Neural cell (in vitro differentiated cells): ENCODE data around the gene PDK4. TPM values are rescaled to one million over a fixed set of nuclear protein-coding genes. Genes with fewer than 3 reads are reported as not detected.

Source experiments
- H2AFZ ChIP-seq: fragments of 200-600, 300-800 bp; sonication (generic), shearing (Covaris generic); 2 replicates; pipeline ENCODE4 v1.6.0; 2014; ENCODE audit warnings: low read depth, mild to moderate bottlenecking, antibody characterized with exemption, low read length, moderate library complexity
- H3F3A ChIP-seq: fragments of 200-600 bp; shearing (Covaris generic); 2 replicates; pipeline ENCODE4 v1.6.1; 2016; ENCODE audit warnings: mild to moderate bottlenecking, moderate library complexity, mixed read lengths, antibody characterized with exemption, low read length; ENCODE audit not compliant: insufficient read depth, poor library complexity, severe bottlenecking
- H3K27ac ChIP-seq: fragments of 200-600, 300-800 bp; sonication (generic), shearing (Covaris generic); 2 replicates; pipeline ENCODE4 v1.5.1; 2014; ENCODE audit warnings: mild to moderate bottlenecking, low read length, moderate library complexity
- H3K27me3 ChIP-seq: fragments of 300-800, 200-600 bp; sonication (generic), shearing (Covaris generic); 2 replicates; pipeline ENCODE4 v1.6.0; 2014; ENCODE audit warnings: mild to moderate bottlenecking, low read depth, low read length, moderate library complexity; ENCODE audit not compliant: insufficient read depth
- H3K36me3 ChIP-seq: fragments of 300-800, 200-600 bp; sonication (generic), shearing (Covaris generic); 2 replicates; pipeline ENCODE4 v1.5.1; 2014; ENCODE audit warnings: mild to moderate bottlenecking, antibody characterized with exemption, low read length, moderate library complexity; ENCODE audit not compliant: insufficient read depth
- H3K4me2 ChIP-seq: fragments of 300-800, 200-600 bp; sonication (generic), shearing (Covaris generic); 2 replicates; pipeline ENCODE4 v1.6.0; 2014; ENCODE audit warnings: mild to moderate bottlenecking, low read length
- H3K4me3 ChIP-seq: fragments of 300-800, 200-600 bp; sonication (generic), shearing (Covaris generic); 2 replicates; pipeline ENCODE4 v1.5.1; 2014; ENCODE audit warnings: mild to moderate bottlenecking, low read length, moderate library complexity
- H3K79me2 ChIP-seq: fragments of 200-600 bp; shearing (Covaris generic); replicated peaks from 2 replicates; pipeline ENCODE4 v1.6.0; 2014; ENCODE audit warnings: mild to moderate bottlenecking, low read length, moderate library complexity; ENCODE audit not compliant: insufficient read depth
- H3K9ac ChIP-seq: fragments of 300-800, 200-600 bp; sonication (generic), shearing (Covaris generic); 2 replicates; pipeline ENCODE4 v1.6.1; 2016; ENCODE audit warnings: mild to moderate bottlenecking, low read length, mixed read lengths
- H3K9me2 ChIP-seq: fragments of 200-600 bp; shearing (Covaris generic); 2 replicates; pipeline ENCODE4 v1.6.1; 2016; ENCODE audit warnings: mild to moderate bottlenecking, low read length, mixed read lengths; ENCODE audit not compliant: insufficient read depth
- H3K9me3 ChIP-seq: fragments of 200-600, 300-800 bp; sonication (generic), shearing (Covaris generic); 2 replicates; pipeline ENCODE4 v1.6.1; 2016; ENCODE audit warnings: mild to moderate bottlenecking, mixed run types, low read length, moderate library complexity, mixed read lengths
- H4K20me1 ChIP-seq: fragments of 200-600 bp; shearing (Covaris generic); 2 replicates; pipeline ENCODE4 v1.6.1; 2016; ENCODE audit warnings: mild to moderate bottlenecking, mixed run types; ENCODE audit not compliant: insufficient read depth
- CTCF ChIP-seq: fragments of 450-650 bp; IDR thresholded peaks from 2 replicates; pipeline ENCODE4 v1.5.1; 2014; ENCODE audit warnings: antibody characterized with exemption, mild to moderate bottlenecking, moderate library complexity; ENCODE audit not compliant: poor library complexity, severe bottlenecking
- EP300 ChIP-seq: fragments of 450-650 bp; conservative IDR thresholded peaks from 2 replicates; pipeline ENCODE4 v1.6.1; 2014; ENCODE audit warnings: antibody characterized with exemption, mild to moderate bottlenecking, moderate library complexity; ENCODE audit not compliant: poor library complexity, severe bottlenecking
- EZH2 ChIP-seq: fragments of 200-600, 300-800 bp; shearing (Covaris generic), sonication (generic); IDR thresholded peaks from 2 replicates; pipeline ENCODE4 v1.6.1; 2014; ENCODE audit warnings: antibody characterized with exemption, low read length, borderline replicate concordance, mild to moderate bottlenecking; ENCODE audit not compliant: insufficient read depth, poor library complexity, severe bottlenecking
- MXI1 ChIP-seq: fragments of 450-650 bp; conservative IDR thresholded peaks from 2 replicates; pipeline ENCODE4 v1.6.1; 2014; ENCODE audit warnings: antibody characterized with exemption, mild to moderate bottlenecking; ENCODE audit not compliant: poor library complexity, severe bottlenecking
- POLR2AphosphoS5 ChIP-seq: IDR thresholded peaks from 2 replicates; pipeline ENCODE4 v1.6.1; 2012
- RAD21 ChIP-seq: fragments of 450-650 bp; conservative IDR thresholded peaks from 2 replicates; pipeline ENCODE4 v1.6.1; 2014; ENCODE audit warnings: antibody characterized with exemption, mild to moderate bottlenecking, moderate library complexity
- REST ChIP-seq: IDR thresholded peaks from 2 replicates; pipeline ENCODE4 v1.6.1; 2012; ENCODE audit warnings: borderline replicate concordance
- SMC3 ChIP-seq: fragments of 450-650 bp; conservative IDR thresholded peaks from 2 replicates; pipeline ENCODE4 v1.6.1; 2014; ENCODE audit warnings: antibody characterized with exemption, mild to moderate bottlenecking, moderate library complexity; ENCODE audit not compliant: poor library complexity
- TAF1 ChIP-seq: IDR thresholded peaks from 2 replicates; pipeline ENCODE4 v1.6.1; 2012; ENCODE audit warnings: low read depth
- polyA plus RNA-seq: library from polyadenylated mRNA; depleted of rRNA; stranded (reverse); fragments of >200 nt; gene quantifications from 2 replicates; pipeline ENCODE4 v1.2.3, GENCODE V29; 2014

PDK4 gene
- polyA plus RNA-seq, 1 donor from 2014 or later, result not detected

- TF ChIP-seq EZH2 (no peak), POLR2AphosphoS5 (peak; percentile 19), RAD21 (no peak)
- no peak overlapping the region for H3K9ac ChIP-seq
- no peak overlapping the region for H2AFZ ChIP-seq
- H3K36me3 ChIP-seq, result no peaks in the 10 kb centered on the region
- no peaks in the 10 kb centered on the region for H4K20me1 ChIP-seq
- no peaks in the 10 kb centered on the region for H3F3A ChIP-seq
- H3K9me3 ChIP-seq, result no peaks in the 10 kb centered on the region
- no peaks in the 10 kb centered on the region for H3K27me3 ChIP-seq
- H3K27ac ChIP-seq, result no peak overlapping the region
- no peaks in the 10 kb centered on the region for H3K79me2 ChIP-seq
- H3K4me3 ChIP-seq, result no peak overlapping the region
- no peaks in the 10 kb centered on the region for H3K9me2 ChIP-seq
- H3K4me2 ChIP-seq, result no peak overlapping the region
Measured at GRCh38 chr7:95578299-95578855, 17.9 kb downstream of the PDK4 start.

- no peak for TF ChIP-seq EZH2
- TF ChIP-seq EP300, result no peak
- TF ChIP-seq MXI1, result no peak
- no peak for TF ChIP-seq CTCF
- TF ChIP-seq REST, result no peak
- no peak for TF ChIP-seq RAD21
- no peak for TF ChIP-seq SMC3
- no peak for TF ChIP-seq POLR2AphosphoS5
- TF ChIP-seq TAF1, result no peak
- Histone ChIP-seq H3K27ac (no peak overlapping the region), H3K9ac (no peak overlapping the region), H3K9me2 (no peaks in the 10 kb centered on the region), H3F3A (no peaks in the 10 kb centered on the region), H3K27me3 (no peaks in the 10 kb centered on the region), H3K4me3 (no peak overlapping the region), H3K36me3 (no peaks in the 10 kb centered on the region), H3K79me2 (no peaks in the 10 kb centered on the region), H4K20me1 (no peaks in the 10 kb centered on the region), H3K4me2 (no peak overlapping the region), H2AFZ (no peak overlapping the region), H3K9me3 (no peaks in the 10 kb centered on the region)
Measured at GRCh38 chr7:95577137-95577536, 19.2 kb downstream of the PDK4 start.

- Histone ChIP-seq H2AFZ (no peak overlapping the region), H3K27me3 (no peaks in the 10 kb centered on the region), H3F3A (no peaks in the 10 kb centered on the region), H3K79me2 (no peaks in the 10 kb centered on the region), H4K20me1 (no peaks in the 10 kb centered on the region), H3K9ac (no peak overlapping the region), H3K4me3 (no peak overlapping the region), H3K36me3 (no peaks in the 10 kb centered on the region), H3K4me2 (no peak overlapping the region), H3K9me3 (no peaks in the 10 kb centered on the region), H3K9me2 (no peaks in the 10 kb centered on the region), H3K27ac (no peak overlapping the region)
- TF ChIP-seq MXI1 (no peak), TAF1 (no peak), CTCF (no peak), POLR2AphosphoS5 (no peak), SMC3 (no peak), RAD21 (no peak), REST (no peak), EP300 (no peak), EZH2 (no peak)
Measured at GRCh38 chr7:95569720-95570119, 26.6 kb downstream of the PDK4 start.
